DND-41 (cell line): ENCODE measurements around the gene TH.

Source experiments
- ATAC-seq: fragments of 200-7000 bp; cut with Tn5 transposase; 3 replicates; pipeline ENCODE4 v1.9.1; 2021; ENCODE audit warnings: low read depth; ENCODE audit not compliant: insufficient read depth
- DNase-seq: peaks from one replicate; pipeline ENCODE4 v3.0.0-alpha.2; 2020
- H2AFZ ChIP-seq: 2 replicates; pipeline ENCODE4 v1.6.0; 2012; ENCODE audit warnings: low read depth, low read length
- H3K27ac ChIP-seq: 2 replicates; pipeline ENCODE4 v1.5.1; 2012; ENCODE audit warnings: low read length, inconsistent platforms
- H3K27me3 ChIP-seq: fragments of 200-600 bp; sonication (generic); 2 replicates; pipeline ENCODE4 v1.6.0; 2012; ENCODE audit warnings: low read length, mild to moderate bottlenecking, inconsistent platforms; ENCODE audit not compliant: insufficient read depth, poor library complexity
- H3K36me3 ChIP-seq: 2 replicates; pipeline ENCODE4 v1.5.1; 2012; ENCODE audit warnings: low read length, inconsistent platforms; ENCODE audit not compliant: insufficient read depth
- H3K4me1 ChIP-seq: 2 replicates; pipeline ENCODE4 v1.5.1; 2012; ENCODE audit warnings: mild to moderate bottlenecking, low read length; ENCODE audit not compliant: insufficient read depth
- H3K4me2 ChIP-seq: 2 replicates; pipeline ENCODE4 v1.6.0; 2012; ENCODE audit warnings: mild to moderate bottlenecking, moderate library complexity, low read length, inconsistent platforms; ENCODE audit not compliant: insufficient read depth
- H3K4me3 ChIP-seq, 2 experiments: fragments of 200-600 bp in 1 of 2; shearing (Covaris generic) in 1 of 2; 2 replicates each; pipeline ENCODE4 v1.5.1; 2012 to 2016; ENCODE audit warnings: inconsistent platforms in 2 of 2, low read length in 2 of 2, mild to moderate bottlenecking in 2 of 2, low read depth in 1 of 2, moderate library complexity in 1 of 2
- H3K79me2 ChIP-seq: 2 replicates; pipeline ENCODE4 v1.6.0; 2012; ENCODE audit warnings: low read length, inconsistent platforms; ENCODE audit not compliant: insufficient read depth
- H3K9ac ChIP-seq: 2 replicates; pipeline ENCODE4 v1.6.0; 2012; ENCODE audit warnings: low read depth, mild to moderate bottlenecking, inconsistent platforms, low read length, moderate library complexity
- H3K9me3 ChIP-seq: 2 replicates; pipeline ENCODE4 v1.5.1; 2012; ENCODE audit warnings: low read length, moderate library complexity, mild to moderate bottlenecking, inconsistent platforms; ENCODE audit not compliant: insufficient read depth, severe bottlenecking
- H4K20me1 ChIP-seq: 2 replicates; pipeline ENCODE4 v1.6.0; 2012; ENCODE audit warnings: low read length; ENCODE audit not compliant: insufficient read depth
- CTCF ChIP-seq: IDR thresholded peaks from 2 replicates; pipeline ENCODE4 v1.5.1; 2012; ENCODE audit warnings: borderline replicate concordance, low read length, moderate library complexity, mild to moderate bottlenecking; ENCODE audit not compliant: poor library complexity, severe bottlenecking; ENCODE audit errors: extremely low read depth
- EZH2 ChIP-seq: IDR thresholded peaks from 3 replicates; pipeline ENCODE4 v1.6.1; 2012; ENCODE audit warnings: borderline replicate concordance, low read depth, mild to moderate bottlenecking, moderate library complexity, low read length, inconsistent platforms; ENCODE audit not compliant: severe bottlenecking

Gene TH

GRCh38 chr11:2214527-2215229 lies 43.1 kb upstream of the TH start:
- Histone ChIP-seq H3K4me1 (peaks cover 23% of the 10 kb centered on the region), H3K27ac (peak overlapping the region; percentile 78; the same call in 1 of the 2 replicates), H3K27me3 (no peaks in the 10 kb centered on the region), H3K4me2 (no peak overlapping the region), H2AFZ (0 out of 2 replicates have a peak overlapping the region, but pooled peaks have one; percentile 18), H3K9me3 (no peaks in the 10 kb centered on the region), H3K36me3 (no peaks in the 10 kb centered on the region), H4K20me1 (no peaks in the 10 kb centered on the region), H3K4me3 (no peak overlapping the region), H3K9ac (no peak overlapping the region; the same call in 1 of the 2 replicates), H3K79me2 (no peaks in the 10 kb centered on the region)
- TF ChIP-seq EZH2 (no peak), CTCF (no peak)
- ATAC-seq (no peak), DNase-seq (no peak)

GRCh38 chr11:2213890-2214526 lies 42.4 kb upstream of the TH start:
- ATAC-seq: no peak; the same call in 2 of the 3 replicates
- H2AFZ ChIP-seq: peak overlapping the region; percentile 18
- H3K27me3 ChIP-seq: no peaks in the 10 kb centered on the region
- H3K4me3 ChIP-seq: no peak overlapping the region
- H3K27ac ChIP-seq: peak overlapping the region; percentile 78
- no peaks in the 10 kb centered on the region for H3K9me3 ChIP-seq
- H3K36me3 ChIP-seq: no peaks in the 10 kb centered on the region
- no peaks in the 10 kb centered on the region for H3K79me2 ChIP-seq
- H3K4me1 ChIP-seq: peaks cover 23% of the 10 kb centered on the region
- no peak for DNase-seq
- TF ChIP-seq EZH2 (no peak), CTCF (no peak)
- peak overlapping the region; percentile 49 for H3K4me2 ChIP-seq
- no peaks in the 10 kb centered on the region for H4K20me1 ChIP-seq
- peak overlapping the region; percentile 46 for H3K9ac ChIP-seq

- Histone ChIP-seq H4K20me1 (no peaks in the 10 kb centered on the region), H3K27ac (peak overlapping the region; percentile 78), H3K9me3 (no peaks in the 10 kb centered on the region), H3K27me3 (no peaks in the 10 kb centered on the region), H3K4me1 (peaks cover 23% of the 10 kb centered on the region), H3K4me3 (peak overlapping the region in 1 of 2 experiments; percentile 49; a peak in 2 of 4 replicates), H3K9ac (peak overlapping the region; percentile 46), H3K79me2 (no peaks in the 10 kb centered on the region), H3K36me3 (no peaks in the 10 kb centered on the region), H3K4me2 (peak overlapping the region; percentile 49), H2AFZ (peak overlapping the region; percentile 18)
- DNase-seq (peak; percentile 82), ATAC-seq (peak; percentile 91)
- TF ChIP-seq EZH2 (no peak), CTCF (no peak)
Observed at GRCh38 chr11:2213384-2213842, 41.8 kb upstream of the TH start.
